KMS-11 (cell line): ENCODE results near the gene IGLL1.

Source experiments
- H2AFZ ChIP-seq: fragments of 200-600 bp; sonication (generic); 2 replicates; pipeline ENCODE4 v1.6.1; 2016; ENCODE audit warnings: antibody characterized with exemption, mixed run types, low read depth
- H3K27ac ChIP-seq: fragments of 200-600 bp; sonication (generic); 2 replicates; pipeline ENCODE4 v1.6.1; 2016; ENCODE audit warnings: mild to moderate bottlenecking, mixed run types
- H3K27me3 ChIP-seq: fragments of 200-600 bp; sonication (generic); 2 replicates; pipeline ENCODE4 v1.6.1; 2017; ENCODE audit warnings: mild to moderate bottlenecking, low read depth, mixed run types, moderate library complexity; ENCODE audit not compliant: insufficient read depth
- H3K36me3 ChIP-seq: fragments of 200-600 bp; sonication (generic); 2 replicates; pipeline ENCODE4 v1.6.1; 2017; ENCODE audit warnings: mild to moderate bottlenecking, mixed run types; ENCODE audit not compliant: insufficient read depth
- H3K4me1 ChIP-seq: fragments of 200-600 bp; sonication (generic); 2 replicates; pipeline ENCODE4 v1.6.1; 2016; ENCODE audit warnings: mild to moderate bottlenecking, low read depth, mixed run types; ENCODE audit not compliant: poor library complexity, severe bottlenecking
- H3K4me2 ChIP-seq: fragments of 200-600 bp; sonication (generic); 2 replicates; pipeline ENCODE4 v1.7.0; 2016; ENCODE audit warnings: mild to moderate bottlenecking, mixed run types
- H3K4me3 ChIP-seq: fragments of 200-600 bp; sonication (generic); IDR thresholded peaks from 2 replicates; pipeline ENCODE4 v1.6.1; 2017; ENCODE audit warnings: low read depth, low read length, mixed read lengths; ENCODE audit not compliant: insufficient read depth
- H3K79me2 ChIP-seq: fragments of 200-600 bp; sonication (generic); 2 replicates; pipeline ENCODE4 v1.6.1; 2016; ENCODE audit warnings: low read depth, mixed run types; ENCODE audit not compliant: insufficient read depth
- H3K9ac ChIP-seq: fragments of 200-600 bp; sonication (generic); 2 replicates; pipeline ENCODE4 v1.6.1; 2016; ENCODE audit warnings: mild to moderate bottlenecking, mixed run types
- H4K20me1 ChIP-seq: fragments of 200-600 bp; sonication (generic); 2 replicates; pipeline ENCODE4 v1.6.1; 2016; ENCODE audit warnings: mild to moderate bottlenecking, mixed run types; ENCODE audit not compliant: insufficient read depth
- TF ChIP-seq, protein P1 (sequence below): fragments of 200-600 bp; sonication (generic); conservative IDR thresholded peaks from 2 replicates; pipeline ENCODE4 v1.6.1; 2017; ENCODE audit warnings: low read depth, mild to moderate bottlenecking, antibody characterized with exemption, low read length, moderate library complexity, mixed read lengths

IGLL1 gene

DNA sequence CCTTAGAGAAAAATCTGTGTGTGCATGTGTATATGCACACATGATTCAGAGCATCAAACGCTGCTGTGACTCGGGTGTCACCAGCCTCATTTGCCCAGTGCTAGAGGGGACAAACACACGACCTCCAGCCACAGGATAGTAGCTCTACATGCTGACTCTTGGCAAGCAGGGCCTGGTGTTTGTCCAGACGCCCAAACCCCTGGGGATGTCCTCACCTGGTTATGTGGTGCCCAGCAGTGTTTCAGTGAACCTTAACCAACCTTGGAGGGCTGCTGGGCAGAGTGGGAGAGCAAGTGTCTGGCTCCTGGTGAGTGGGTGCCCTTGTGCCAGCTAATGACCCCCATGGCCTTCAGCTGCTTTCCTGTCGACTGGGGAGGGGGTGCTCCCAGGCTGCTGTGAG is 26.7 kb downstream of the IGLL1 start:
- Histone ChIP-seq H3K27ac (no peak overlapping the region), H3K4me1 (no peaks in the 10 kb centered on the region), H3K27me3 (no peaks in the 10 kb centered on the region; the same call in 1 of the 2 replicates), H2AFZ (no peak overlapping the region), H3K9ac (no peak overlapping the region), H3K79me2 (no peaks in the 10 kb centered on the region), H3K36me3 (no peaks in the 10 kb centered on the region), H3K4me2 (no peak overlapping the region), H4K20me1 (no peaks in the 10 kb centered on the region), H3K4me3 (no peak overlapping the region)
- TF ChIP-seq, protein P1, sequence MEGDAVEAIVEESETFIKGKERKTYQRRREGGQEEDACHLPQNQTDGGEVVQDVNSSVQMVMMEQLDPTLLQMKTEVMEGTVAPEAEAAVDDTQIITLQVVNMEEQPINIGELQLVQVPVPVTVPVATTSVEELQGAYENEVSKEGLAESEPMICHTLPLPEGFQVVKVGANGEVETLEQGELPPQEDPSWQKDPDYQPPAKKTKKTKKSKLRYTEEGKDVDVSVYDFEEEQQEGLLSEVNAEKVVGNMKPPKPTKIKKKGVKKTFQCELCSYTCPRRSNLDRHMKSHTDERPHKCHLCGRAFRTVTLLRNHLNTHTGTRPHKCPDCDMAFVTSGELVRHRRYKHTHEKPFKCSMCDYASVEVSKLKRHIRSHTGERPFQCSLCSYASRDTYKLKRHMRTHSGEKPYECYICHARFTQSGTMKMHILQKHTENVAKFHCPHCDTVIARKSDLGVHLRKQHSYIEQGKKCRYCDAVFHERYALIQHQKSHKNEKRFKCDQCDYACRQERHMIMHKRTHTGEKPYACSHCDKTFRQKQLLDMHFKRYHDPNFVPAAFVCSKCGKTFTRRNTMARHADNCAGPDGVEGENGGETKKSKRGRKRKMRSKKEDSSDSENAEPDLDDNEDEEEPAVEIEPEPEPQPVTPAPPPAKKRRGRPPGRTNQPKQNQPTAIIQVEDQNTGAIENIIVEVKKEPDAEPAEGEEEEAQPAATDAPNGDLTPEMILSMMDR, result no peak

DNA sequence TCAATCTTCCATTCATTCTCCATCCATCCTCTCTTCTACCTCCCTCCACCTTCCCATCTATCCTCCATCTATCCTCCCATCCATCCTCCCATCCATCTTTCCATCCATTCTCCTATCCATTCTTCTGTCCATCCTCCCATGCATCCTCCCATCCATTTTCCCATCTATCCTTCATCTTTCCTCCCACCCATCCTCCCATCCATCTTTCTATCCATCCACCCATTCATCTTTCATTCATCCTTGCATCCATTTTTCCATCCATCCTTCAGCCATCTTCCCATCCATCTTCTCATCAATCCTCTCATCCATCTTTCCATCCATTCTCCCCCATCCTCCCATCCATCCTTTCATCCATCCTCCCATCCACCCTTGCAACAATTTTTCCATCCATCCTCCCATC is 27.5 kb downstream of the IGLL1 start:
- Histone ChIP-seq H3K9ac (no peak overlapping the region), H2AFZ (no peak overlapping the region), H3K4me2 (no peak overlapping the region), H3K27me3 (no peaks in the 10 kb centered on the region; the same call in 1 of the 2 replicates), H3K36me3 (no peaks in the 10 kb centered on the region), H3K4me1 (no peaks in the 10 kb centered on the region), H4K20me1 (no peaks in the 10 kb centered on the region), H3K27ac (no peak overlapping the region), H3K4me3 (no peak overlapping the region), H3K79me2 (no peaks in the 10 kb centered on the region)
- TF ChIP-seq, protein P1, result no peak

DNA sequence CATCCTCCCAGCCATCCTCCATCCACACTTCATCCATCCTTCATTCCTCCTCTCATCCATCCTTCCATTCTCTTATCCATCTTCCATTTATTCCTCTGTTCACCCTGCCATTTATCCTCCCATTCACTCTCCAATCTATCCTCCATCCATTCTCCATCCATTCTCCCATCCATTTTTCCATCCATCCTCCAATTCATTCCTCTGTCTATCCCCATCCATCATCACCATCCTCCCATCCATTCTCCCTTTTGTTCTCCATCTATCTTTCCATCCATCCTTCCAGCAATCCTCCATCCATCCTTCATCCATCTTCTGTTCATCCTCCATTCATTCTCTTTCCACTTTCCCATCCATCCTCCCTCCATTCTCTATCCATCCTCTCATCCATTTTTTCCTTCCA is 28.7 kb downstream of the IGLL1 start:
- no peak overlapping the region for H3K9ac ChIP-seq
- no peaks in the 10 kb centered on the region for H3K4me1 ChIP-seq
- no peaks in the 10 kb centered on the region for H3K36me3 ChIP-seq
- no peak overlapping the region for H3K4me3 ChIP-seq
- no peaks in the 10 kb centered on the region for H4K20me1 ChIP-seq
- H3K4me2 ChIP-seq, result no peak overlapping the region
- TF ChIP-seq, protein P1, result no peak
- no peak overlapping the region for H2AFZ ChIP-seq
- H3K27me3 ChIP-seq, result no peaks in the 10 kb centered on the region; the same call in 1 of the 2 replicates
- no peak overlapping the region for H3K27ac ChIP-seq
- H3K79me2 ChIP-seq, result no peaks in the 10 kb centered on the region

DNA sequence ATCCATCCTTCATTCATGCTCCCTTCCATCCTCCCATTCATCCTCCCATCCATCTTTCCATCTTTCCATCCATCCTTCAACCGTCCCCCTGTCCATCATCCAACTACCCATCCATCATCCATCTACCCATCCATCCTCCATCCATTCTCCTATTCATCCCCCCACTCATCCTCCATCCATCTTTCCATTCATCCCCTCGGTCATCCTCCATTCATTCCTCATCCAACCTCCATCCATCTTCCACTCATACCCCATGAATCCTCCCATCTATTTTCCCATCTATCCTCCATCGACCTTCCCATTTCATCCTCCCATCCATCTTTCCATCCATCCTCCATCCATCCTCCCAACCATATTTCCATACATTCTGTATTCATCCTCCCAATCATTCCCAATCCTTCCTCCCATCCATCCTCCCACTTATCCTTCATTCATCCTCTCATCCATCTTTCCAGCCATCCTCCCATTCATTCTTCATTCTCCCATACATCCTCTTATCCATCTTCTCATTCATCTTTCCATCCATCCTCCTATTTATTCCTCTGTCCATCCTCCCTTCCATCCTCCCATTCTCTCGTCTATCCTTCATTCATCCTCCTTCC is 29.9 kb downstream of the IGLL1 start:
- no peak overlapping the region for H3K4me3 ChIP-seq

More for the DNA sequence above, 29.9 kb downstream of the IGLL1 start:
- no peak overlapping the region for H3K9ac ChIP-seq
- H3K4me2 ChIP-seq, result no peak overlapping the region
- H3K27ac ChIP-seq, result no peak overlapping the region
- no peaks in the 10 kb centered on the region for H4K20me1 ChIP-seq
- no peaks in the 10 kb centered on the region for H3K4me1 ChIP-seq
- H2AFZ ChIP-seq, result no peak overlapping the region
- H3K36me3 ChIP-seq, result no peaks in the 10 kb centered on the region
- TF ChIP-seq, protein P1, result no peak
- no peaks in the 10 kb centered on the region; the same call in 1 of the 2 replicates for H3K27me3 ChIP-seq
- no peaks in the 10 kb centered on the region for H3K79me2 ChIP-seq
